ENCODE data around the gene HSFX3. TPM values are rescaled to one million over a fixed set of nuclear protein-coding genes. Genes with fewer than 3 reads are reported as not detected.

HSFX3 gene
- total RNA-seq, 1 donor from 2014 or later: not detected

GRCh38 chrX:149512225-149512885 lies 37.4 kb downstream of the HSFX3 start:
- Mint-ChIP-seq H3K27ac (peak overlapping the region; percentile 16), H3K4me1 (peaks cover 22% of the 10 kb centered on the region), H3K36me3 (no peaks in the 10 kb centered on the region), H3K9me3 (peaks cover 14% of the 10 kb centered on the region), H3K4me3 (no peak overlapping the region), H3K27me3 (ENCODE audit: low read depth) (no peaks in the 10 kb centered on the region)
- peak; percentile 52 for TF ChIP-seq CTCF (IDR thresholded peaks at IDR 0.05; ENCODE audit: unreplicated experiment)
- DNase-seq (ENCODE audit: low spot score in 2 of 2, unreplicated experiment in 2 of 2): no peak

GRCh38 chrX:149511081-149511480 lies 38.6 kb downstream of the HSFX3 start:
- Mint-ChIP-seq H3K27ac (peak overlapping the region; percentile 85), H3K4me1 (peaks cover 22% of the 10 kb centered on the region), H3K9me3 (peaks cover 5% of the 10 kb centered on the region), H3K36me3 (no peaks in the 10 kb centered on the region), H3K4me3 (no peak overlapping the region), H3K27me3 (ENCODE audit: low read depth) (no peaks in the 10 kb centered on the region)
- TF ChIP-seq CTCF (IDR thresholded peaks at IDR 0.05; ENCODE audit: unreplicated experiment): no peak
- DNase-seq (ENCODE audit: low spot score in 2 of 2, unreplicated experiment in 2 of 2): no peak

GRCh38 chrX:149510386-149510785 lies 39.3 kb downstream of the HSFX3 start:
- peak overlapping the region; percentile 85 for H3K27ac Mint-ChIP-seq
- peaks cover 26% of the 10 kb centered on the region for H3K4me1 Mint-ChIP-seq
- peaks cover 5% of the 10 kb centered on the region for H3K9me3 Mint-ChIP-seq
- no peaks in the 10 kb centered on the region for H3K36me3 Mint-ChIP-seq
- DNase-seq (ENCODE audit: low spot score in 2 of 2, unreplicated experiment in 2 of 2): no peak
- no peak overlapping the region for H3K4me3 Mint-ChIP-seq
- H3K27me3 Mint-ChIP-seq (ENCODE audit: low read depth): no peaks in the 10 kb centered on the region
- TF ChIP-seq CTCF (IDR thresholded peaks at IDR 0.05; ENCODE audit: unreplicated experiment): no peak

GRCh38 chrX:149508467-149508866 lies 41.3 kb downstream of the HSFX3 start:
- Mint-ChIP-seq H3K9me3 (peaks cover 5% of the 10 kb centered on the region), H3K4me3 (no peak overlapping the region), H3K36me3 (no peaks in the 10 kb centered on the region), H3K4me1 (peaks cover 35% of the 10 kb centered on the region), H3K27ac (no peak overlapping the region), H3K27me3 (ENCODE audit: low read depth) (no peaks in the 10 kb centered on the region)
- TF ChIP-seq CTCF (IDR thresholded peaks at IDR 0.05; ENCODE audit: unreplicated experiment): no peak
- no peak for DNase-seq (ENCODE audit: low spot score in 2 of 2, unreplicated experiment in 2 of 2)

- H3K27ac Mint-ChIP-seq: no peak overlapping the region
- H3K9me3 Mint-ChIP-seq: peaks cover 5% of the 10 kb centered on the region
- H3K36me3 Mint-ChIP-seq: no peaks in the 10 kb centered on the region
These were observed 43.4 kb downstream of the HSFX3 start for GRCh38 chrX:149506349-149506748.

More at GRCh38 chrX:149506349-149506748, 43.4 kb downstream of the HSFX3 start:
- Mint-ChIP-seq H3K4me1 (peaks cover 26% of the 10 kb centered on the region), H3K4me3 (no peak overlapping the region), H3K27me3 (ENCODE audit: low read depth) (no peaks in the 10 kb centered on the region)
- DNase-seq (ENCODE audit: low spot score in 2 of 2, unreplicated experiment in 2 of 2): no peak
- TF ChIP-seq CTCF (IDR thresholded peaks at IDR 0.05; ENCODE audit: unreplicated experiment): no peak

Measured in mesothelial cell of epicardium (in vitro differentiated cells).